Right ventricle myocardium superior (tissue), 1 donor: ENCODE data around the gene CYB5B. TPM values are rescaled to one million over a fixed set of nuclear protein-coding genes. Genes with fewer than 3 reads are reported as not detected.
A peak's percentile ranks its signal among the peaks of the same experiment; 100 is the strongest.
"Not testable (repeated sequence)": the region's sequence is repeated elsewhere in the genome, so short reads cannot be mapped to it uniquely, and the experiment has no call there.

Experiments
- ATAC-seq: fragments of 200-7000 bp; cut with Tn5 transposase; one replicate; pipeline ENCODE4 v1.9.1; 2020; ENCODE audit warnings: mild to moderate bottlenecking; ENCODE audit not compliant: poor library complexity
- DNase-seq: peaks from one replicate; pipeline ENCODE4 v3.0.0-alpha.2; 2020
- intact Hi-C: fragments of 100-400 bp; cut with DNase I; formaldehyde crosslinking; loops from one replicate; pipeline ENCODE4 v1.11.2; 2022
- total RNA-seq: library from RNA; stranded (reverse); fragmentation: NEBNext Ultra II Directional; extraction: Animal tissue kit (Norgen Biotek cat#: 25700); gene quantifications from one replicate; pipeline ENCODE4 v1.2.1, GENCODE V29; 2021
- donor health status: DM: no; HTN: yes; CAD: no; lungs with severe emphysema.

The CYB5B gene
- total RNA-seq, 1 donor from 2014 or later: 55.4 TPM

- intact Hi-C loops: no loop called here
- no peak for DNase-seq
- ATAC-seq: no peak
Measured at GRCh38 chr16:69405757-69406156, 18.7 kb upstream of the CYB5B start.

DNA sequence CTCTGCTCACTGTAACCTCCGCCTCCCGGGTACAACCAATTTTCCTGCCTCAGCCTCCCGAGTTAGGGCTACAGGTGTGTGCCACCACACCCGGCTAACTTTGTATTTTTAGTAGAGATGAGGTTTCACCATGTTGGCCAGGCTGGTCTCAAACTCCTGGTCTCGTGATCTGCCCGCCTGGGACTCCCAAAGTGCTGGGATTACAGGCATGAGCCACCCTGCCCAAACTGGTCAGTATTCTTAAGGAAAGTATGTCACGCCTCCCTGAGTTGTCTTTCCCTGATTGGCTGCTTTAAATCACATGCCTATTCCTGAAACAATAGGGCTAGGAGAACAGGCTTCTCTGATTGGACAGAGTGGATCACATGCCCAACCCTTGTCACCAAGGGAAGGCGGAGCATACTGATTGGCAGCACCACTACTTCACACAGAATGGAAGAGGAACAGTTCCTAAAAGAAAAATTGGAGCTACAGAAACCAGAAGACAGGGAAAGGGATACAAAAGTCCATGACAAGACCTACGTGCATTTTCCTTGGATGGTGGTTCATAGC lies 17.6 kb upstream of the CYB5B start:
- ATAC-seq (no peak), DNase-seq (no peak)
- intact Hi-C loops: no loop called here

DNA sequence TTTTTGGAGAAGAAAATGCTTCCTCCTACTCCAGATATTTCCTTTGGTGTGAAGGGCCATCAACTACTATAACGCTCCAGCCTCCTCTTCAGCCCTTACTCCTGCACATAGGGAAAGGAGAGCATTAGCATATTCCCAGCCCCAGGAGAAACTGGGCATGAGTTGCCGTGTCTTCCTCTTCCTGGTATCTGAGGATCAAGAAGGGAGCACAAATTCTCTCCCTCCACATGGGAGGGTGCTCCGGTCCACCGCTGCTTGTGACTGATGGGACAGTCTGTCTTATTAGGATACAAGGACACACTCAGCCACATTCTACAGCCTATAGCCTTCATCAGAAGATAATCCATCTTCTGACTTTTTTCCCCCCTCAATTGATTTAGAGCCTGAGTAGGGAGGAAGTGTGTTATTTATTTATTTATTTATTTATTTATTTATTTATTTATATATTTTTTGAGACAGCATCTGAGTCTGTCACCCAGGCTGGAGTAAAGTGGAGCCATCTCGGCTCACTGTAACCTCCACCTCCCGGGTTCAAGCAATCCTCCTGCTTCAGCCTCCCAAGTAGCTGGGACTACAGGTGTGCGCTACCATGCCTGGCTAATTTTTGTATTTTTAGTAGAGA lies 16.6 kb upstream of the CYB5B start:
- intact Hi-C loops: no loop called here

GRCh38 chr16:69408475-69408874 lies 15.9 kb upstream of the CYB5B start:
- ATAC-seq (no peak), DNase-seq (no peak)
- intact Hi-C loops: no loop called here

More for the DNA sequence above, 16.6 kb upstream of the CYB5B start:
- ATAC-seq: no peak
- DNase-seq: no peak

DNA sequence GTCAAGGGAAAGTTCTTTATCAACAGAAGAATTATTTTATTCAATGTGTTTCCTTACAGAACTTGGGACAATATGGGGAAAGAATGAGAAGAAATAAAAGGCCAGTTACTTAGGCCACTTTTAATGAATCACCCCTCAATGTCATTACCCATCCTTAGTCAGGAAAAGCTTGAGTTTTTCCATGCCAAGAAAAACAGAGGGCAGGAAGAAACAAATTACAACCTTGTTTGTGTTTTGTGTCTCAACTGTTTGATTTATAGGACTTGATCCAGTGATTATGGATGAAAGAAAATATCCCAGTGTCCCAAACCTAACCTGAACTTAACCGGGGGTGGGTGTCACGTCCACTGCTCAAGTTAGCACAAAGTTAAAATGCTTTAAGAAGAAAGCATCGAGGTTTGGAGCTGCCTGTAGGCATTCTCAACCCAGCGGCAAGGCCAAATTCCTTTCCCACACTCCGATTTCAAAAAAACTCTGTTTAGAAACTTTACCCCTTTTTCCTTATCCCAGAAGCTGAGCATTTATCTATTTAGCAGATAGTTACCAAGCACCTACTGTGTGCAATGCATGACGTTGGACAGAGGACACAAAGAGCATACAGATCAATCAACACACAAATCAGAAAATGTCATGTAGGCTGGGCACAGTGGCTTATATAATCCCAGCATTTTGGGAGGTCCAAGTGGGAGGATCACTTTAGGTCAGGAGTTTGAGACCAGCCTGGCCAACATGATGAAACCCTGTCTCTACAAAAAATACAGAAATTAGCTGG lies 14.0 kb upstream of the CYB5B start:
- intact Hi-C loops: no loop called here
- DNase-seq (no peak), ATAC-seq (no peak)

- ATAC-seq (no peak), DNase-seq (no peak)
- intact Hi-C loops: no loop called here
Measured at GRCh38 chr16:69411064-69411985, 13.1 kb upstream of the CYB5B start.

DNA sequence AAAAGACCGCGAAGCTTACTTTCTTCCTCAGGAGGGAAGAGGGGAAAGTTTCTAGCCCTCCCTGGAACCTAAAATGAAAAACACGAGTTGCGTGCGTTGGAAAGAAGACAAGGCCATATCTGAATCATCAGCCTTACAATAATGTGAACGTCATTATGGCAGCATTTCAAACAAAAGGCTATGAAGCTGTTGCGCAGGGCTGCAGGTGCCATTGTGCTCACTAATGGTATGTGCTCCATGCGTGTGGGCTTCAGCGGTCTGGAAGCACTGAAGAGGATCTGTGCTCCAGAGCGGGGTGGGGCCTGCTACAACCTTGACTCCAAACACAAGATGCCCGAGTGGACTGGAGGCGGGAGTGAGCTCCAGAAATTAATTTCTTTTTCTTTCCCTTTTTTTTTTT lies 12.1 kb upstream of the CYB5B start:
- no peak for DNase-seq
- ATAC-seq: no peak
- intact Hi-C loops: no loop called here

DNA sequence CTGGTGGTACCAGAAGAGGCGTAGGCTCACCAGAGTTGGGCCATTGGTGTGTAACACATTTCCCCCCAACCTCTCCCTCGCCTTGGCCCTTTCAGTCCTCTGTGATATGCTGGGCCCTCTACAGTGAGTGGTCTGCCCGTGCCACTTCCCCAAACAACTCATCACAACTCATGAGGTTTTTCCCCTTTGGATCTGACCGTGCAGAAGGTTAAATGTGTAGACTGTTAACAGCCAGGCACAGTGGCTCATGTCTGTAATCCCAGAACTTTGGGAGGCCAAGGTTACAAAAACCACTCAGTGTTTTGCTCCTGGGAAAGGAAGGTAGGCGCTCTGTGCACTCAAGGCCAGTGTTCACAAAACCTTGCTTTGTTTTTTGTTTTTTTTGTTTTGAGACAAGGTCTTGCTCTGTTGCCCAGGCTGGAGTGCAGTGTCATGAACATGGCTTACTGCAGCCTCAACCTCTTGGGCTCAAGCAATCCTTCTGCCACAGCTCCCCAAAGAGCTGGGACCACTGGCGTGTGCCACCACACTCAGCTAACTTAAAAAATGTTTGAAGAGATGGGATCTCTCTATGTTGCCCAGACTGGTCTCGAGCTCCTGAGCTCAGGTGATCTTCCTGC lies 11.3 kb upstream of the CYB5B start:
- no peak for DNase-seq
- no peak for ATAC-seq
- intact Hi-C loops: no loop called here

GRCh38 chr16:69417520-69418199 lies 6.8 kb upstream of the CYB5B start:
- intact Hi-C loops: no loop called here
- no peak for DNase-seq
- peak; percentile 65 for ATAC-seq

- ATAC-seq: no peak
- no peak for DNase-seq
- intact Hi-C loops: no loop called here
Measured at GRCh38 chr16:69419956-69420355, 4.5 kb upstream of the CYB5B start.

- peak; percentile 18 for ATAC-seq
- DNase-seq: no peak
- intact Hi-C loops: no loop called here
Measured at GRCh38 chr16:69423189-69423588, 1.2 kb upstream of the CYB5B start.

DNA sequence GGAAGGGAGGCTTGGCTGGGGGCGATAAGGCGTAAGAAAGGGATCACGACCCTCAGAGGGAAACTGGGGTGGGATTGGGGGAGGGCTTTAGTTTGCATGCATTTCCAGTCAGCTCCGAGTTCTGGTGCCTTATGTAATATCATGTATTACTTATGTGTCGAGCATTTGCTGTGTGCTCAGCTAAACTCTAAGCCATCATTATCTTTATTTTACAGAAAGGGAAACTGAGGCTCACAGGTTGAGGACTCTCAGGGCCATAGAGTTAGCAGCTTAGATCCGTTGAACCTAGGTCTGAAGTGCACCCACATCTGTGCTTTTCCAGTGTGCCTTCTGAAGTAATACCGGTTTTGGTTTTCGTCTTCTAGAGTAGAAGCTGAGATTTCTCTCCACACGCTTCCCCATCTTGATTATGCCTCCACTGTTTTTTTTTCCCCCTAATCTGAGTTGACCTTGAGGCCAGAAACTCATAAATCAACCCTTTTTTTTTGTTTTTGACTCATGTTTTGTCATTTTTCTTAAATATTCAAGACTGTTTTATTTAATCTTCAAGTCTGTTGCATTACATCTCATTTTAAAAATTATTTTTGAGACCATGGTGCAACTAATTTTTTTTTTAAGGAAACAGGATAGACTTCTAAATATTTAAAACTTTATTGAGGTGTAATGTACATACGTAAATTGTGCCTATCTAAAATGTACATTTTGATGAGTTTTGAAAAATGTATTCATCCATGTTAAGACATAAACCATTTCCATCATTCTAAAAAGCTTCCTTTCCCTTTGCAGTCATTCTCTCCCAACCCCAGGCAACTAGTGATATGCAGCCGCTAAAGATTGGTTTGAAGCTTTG lies 741 bp downstream of the CYB5B start:
- DNase-seq (no peak), ATAC-seq (no peak)
- intact Hi-C loops: no loop called here

DNA sequence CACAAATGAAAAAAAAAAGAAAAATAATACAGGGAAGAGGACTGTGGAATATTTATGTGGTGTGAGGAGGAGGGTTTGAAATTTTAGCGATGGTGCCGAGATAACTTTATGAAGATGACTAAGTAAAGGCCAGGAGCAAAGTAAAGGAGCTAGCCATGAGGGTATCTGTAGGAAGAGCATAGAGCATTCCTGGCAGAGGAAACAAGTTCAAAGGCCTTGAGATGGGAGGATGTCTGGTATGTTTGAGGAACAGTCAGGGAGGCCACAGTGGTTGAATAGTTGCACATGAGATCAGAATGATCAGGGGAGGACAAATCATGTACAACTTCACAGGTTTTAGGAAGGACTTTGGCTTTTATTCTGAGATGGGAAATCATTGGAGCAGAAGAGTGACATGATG lies 4.2 kb downstream of the CYB5B start:
- DNase-seq (no peak), ATAC-seq (no peak)
- intact Hi-C loops: no loop called here

GRCh38 chr16:69429058-69429640 lies 4.7 kb downstream of the CYB5B start:
- ATAC-seq, DNase-seq, intact Hi-C loops: not testable (repeated sequence)

GRCh38 chr16:69431948-69432468 lies 7.6 kb downstream of the CYB5B start:
- DNase-seq (no peak), ATAC-seq (no peak)
- intact Hi-C loops: no loop called here

GRCh38 chr16:69434066-69434465 lies 9.6 kb downstream of the CYB5B start:
- DNase-seq (no peak), ATAC-seq (no peak)
- intact Hi-C loops: no loop called here
